ENCODE results near the gene CPNE9. TPM values are rescaled to one million over a fixed set of nuclear protein-coding genes. Genes with fewer than 3 reads are reported as not detected.

Gene CPNE9
- total RNA-seq, 2 experiments from 2014 or later = not detected

DNA sequence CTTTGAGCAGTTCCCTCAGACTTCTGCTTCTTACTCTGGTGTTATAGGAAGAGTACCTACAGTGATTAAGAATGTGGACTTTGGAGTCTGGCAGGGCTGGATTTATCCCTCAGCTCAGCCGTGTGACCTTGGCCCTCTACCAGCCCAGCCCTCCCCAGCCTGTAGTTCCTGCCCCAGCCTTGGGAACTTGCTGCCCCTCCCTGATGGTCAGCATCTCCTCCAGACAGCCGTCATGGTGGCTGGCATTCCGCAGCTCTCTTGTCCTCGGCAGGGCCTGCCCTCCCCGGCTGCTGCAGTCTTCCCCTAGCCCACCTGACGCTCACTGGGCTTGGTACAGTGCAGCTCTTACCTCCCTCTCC lies 21.9 kb upstream of the CPNE9 start:
- no peak overlapping the region for H3K4me3 Mint-ChIP-seq
- intact Hi-C loops (cut with micrococcal nuclease) = no loop called here
- no peaks in the 10 kb centered on the region for H3K27me3 Mint-ChIP-seq
- H3K36me3 Mint-ChIP-seq (ENCODE audit: low read depth) = peaks cover 44% of the 10 kb centered on the region
- H3K9me3 Mint-ChIP-seq = no peaks in the 10 kb centered on the region
- DNase-seq (no peak), ATAC-seq (no peak)
- H3K27ac Mint-ChIP-seq = no peak overlapping the region
- ChIA-PET POLR2A (no interaction called here), CTCF (no interaction called here)
- TF ChIP-seq, protein P1, sequence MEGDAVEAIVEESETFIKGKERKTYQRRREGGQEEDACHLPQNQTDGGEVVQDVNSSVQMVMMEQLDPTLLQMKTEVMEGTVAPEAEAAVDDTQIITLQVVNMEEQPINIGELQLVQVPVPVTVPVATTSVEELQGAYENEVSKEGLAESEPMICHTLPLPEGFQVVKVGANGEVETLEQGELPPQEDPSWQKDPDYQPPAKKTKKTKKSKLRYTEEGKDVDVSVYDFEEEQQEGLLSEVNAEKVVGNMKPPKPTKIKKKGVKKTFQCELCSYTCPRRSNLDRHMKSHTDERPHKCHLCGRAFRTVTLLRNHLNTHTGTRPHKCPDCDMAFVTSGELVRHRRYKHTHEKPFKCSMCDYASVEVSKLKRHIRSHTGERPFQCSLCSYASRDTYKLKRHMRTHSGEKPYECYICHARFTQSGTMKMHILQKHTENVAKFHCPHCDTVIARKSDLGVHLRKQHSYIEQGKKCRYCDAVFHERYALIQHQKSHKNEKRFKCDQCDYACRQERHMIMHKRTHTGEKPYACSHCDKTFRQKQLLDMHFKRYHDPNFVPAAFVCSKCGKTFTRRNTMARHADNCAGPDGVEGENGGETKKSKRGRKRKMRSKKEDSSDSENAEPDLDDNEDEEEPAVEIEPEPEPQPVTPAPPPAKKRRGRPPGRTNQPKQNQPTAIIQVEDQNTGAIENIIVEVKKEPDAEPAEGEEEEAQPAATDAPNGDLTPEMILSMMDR (IDR thresholded peaks at IDR 0.05) = no peak
- no peaks in the 10 kb centered on the region for H3K4me1 Mint-ChIP-seq (ENCODE audit: low read depth)

DNA sequence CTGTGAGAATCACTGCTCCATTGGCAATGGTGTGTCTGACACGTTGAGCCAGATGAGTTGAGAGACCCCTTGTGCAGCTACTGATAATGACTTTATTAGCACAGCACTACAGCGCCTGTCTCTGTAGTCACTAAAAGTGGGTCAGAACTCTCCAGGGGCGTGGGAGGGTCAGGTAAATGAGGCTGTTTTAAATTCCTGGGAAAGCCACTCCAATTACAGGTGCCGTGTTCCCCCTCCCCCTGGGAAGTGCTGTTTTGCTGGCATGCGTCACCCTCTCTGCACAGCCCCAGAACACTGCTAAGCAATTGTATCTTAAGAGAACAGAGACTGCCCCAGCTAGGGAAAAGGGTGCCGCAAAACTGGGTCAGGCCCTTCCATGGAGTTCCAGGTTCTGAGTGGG lies 21.5 kb upstream of the CPNE9 start:
- Mint-ChIP-seq H3K4me3 (no peak overlapping the region), H3K27ac (no peak overlapping the region), H3K27me3 (no peaks in the 10 kb centered on the region), H3K4me1 (ENCODE audit: low read depth) (no peaks in the 10 kb centered on the region), H3K36me3 (ENCODE audit: low read depth) (peaks cover 44% of the 10 kb centered on the region), H3K9me3 (no peaks in the 10 kb centered on the region)
- ATAC-seq = no peak
- POLR2A ChIA-PET = no interaction called here
- intact Hi-C loops (cut with micrococcal nuclease) = no loop called here
- CTCF ChIA-PET = no interaction called here
- TF ChIP-seq, protein P1 (IDR thresholded peaks at IDR 0.05) = no peak
- no peak for DNase-seq

DNA sequence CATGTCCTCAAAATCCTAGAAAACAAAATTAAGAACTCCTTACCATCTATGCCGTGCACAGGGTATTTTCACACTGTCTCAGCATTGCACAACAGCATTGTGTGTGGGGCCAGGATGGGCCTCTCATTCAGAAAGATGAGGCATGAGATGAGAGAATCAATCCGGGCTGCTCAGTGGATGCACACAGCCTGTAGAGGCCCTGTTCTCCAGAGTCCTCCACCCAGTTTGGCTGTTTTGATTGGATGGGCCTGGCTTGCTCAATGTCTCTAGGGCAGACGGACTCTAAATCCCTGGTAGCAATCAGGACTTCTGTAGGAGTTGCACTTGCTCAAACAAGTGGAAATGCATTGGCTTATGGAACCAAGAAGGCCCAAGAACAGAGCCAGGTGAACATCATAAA lies 20.2 kb upstream of the CPNE9 start:
- Mint-ChIP-seq H3K4me3 (no peak overlapping the region), H3K27me3 (no peaks in the 10 kb centered on the region), H3K9me3 (no peaks in the 10 kb centered on the region), H3K4me1 (ENCODE audit: low read depth) (no peaks in the 10 kb centered on the region), H3K36me3 (ENCODE audit: low read depth) (peaks cover 40% of the 10 kb centered on the region), H3K27ac (no peak overlapping the region)
- CTCF ChIA-PET = no interaction called here
- TF ChIP-seq, protein P1 (IDR thresholded peaks at IDR 0.05) = no peak
- ATAC-seq (no peak), DNase-seq (no peak)
- POLR2A ChIA-PET = no interaction called here
- intact Hi-C loops (cut with micrococcal nuclease) = no loop called here

DNA sequence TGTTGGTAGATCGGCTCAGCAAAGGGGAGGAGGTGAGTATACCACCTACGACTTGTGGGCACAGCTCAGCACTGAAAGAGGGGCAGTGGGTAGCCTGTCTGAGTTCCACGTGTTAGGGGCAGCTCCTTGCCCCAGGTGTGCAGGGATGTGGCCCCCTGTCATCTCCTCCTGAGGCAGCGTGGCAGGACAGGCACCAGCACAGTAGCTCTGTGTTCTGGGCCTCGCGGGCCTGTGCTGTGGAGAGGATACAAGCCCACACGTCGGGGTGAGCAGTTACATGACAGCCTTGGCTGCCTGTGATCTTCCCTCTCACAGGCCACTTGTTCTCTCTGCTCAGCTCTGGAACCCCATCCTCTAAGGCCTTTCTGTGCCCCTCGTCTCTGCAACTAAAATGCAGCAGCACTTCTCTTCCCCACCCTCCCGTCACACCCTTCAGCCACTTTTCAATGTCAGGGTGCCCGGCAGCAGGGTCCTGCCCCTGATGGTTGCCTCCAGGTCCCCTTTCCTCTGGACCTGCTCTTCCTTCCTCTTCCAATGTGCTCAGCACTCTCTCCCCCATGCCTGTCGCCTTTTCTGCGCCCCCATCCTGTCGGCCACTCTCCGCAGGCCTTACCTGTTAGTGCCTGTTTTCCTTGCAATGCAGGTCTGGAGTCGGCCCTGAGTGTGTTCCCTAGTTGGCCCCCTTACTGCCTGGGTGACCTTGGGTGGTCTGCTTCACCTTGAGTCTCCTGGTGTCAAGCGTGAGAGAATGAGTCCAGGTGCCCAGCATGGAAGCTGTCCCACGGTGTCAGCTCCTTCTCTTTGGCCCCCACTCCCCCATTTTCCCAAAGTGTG lies 18.2 kb upstream of the CPNE9 start:
- POLR2A ChIA-PET = no interaction called here

DNA sequence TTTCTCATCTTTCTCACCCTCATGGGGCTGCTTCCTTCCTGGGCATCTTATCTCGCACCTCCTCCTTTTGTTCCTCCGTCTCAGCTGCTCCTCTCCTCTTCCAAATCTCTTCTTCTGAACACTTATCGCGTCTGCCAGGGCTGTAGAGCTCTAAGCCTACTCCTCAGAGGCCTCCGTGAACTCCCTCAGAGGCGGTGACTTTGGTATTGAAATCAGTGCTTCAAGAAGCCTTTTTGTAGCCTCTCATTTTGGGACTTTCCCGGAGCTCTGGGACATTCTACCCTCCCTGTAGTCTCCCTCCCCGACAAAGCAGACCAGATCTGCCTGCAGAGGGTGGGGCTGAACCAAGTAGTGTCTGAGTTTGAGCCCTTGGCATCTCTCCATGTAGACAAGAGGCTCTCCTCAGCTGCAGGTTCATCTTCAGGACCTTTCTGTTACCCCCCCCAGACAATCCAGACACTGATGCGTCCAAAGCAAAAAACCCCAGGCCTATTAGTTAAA lies 17.5 kb upstream of the CPNE9 start:
- peaks cover 36% of the 10 kb centered on the region for H3K36me3 Mint-ChIP-seq (ENCODE audit: low read depth)

More for the DNA sequence above, 18.2 kb upstream of the CPNE9 start:
- CTCF ChIA-PET = no interaction called here
- intact Hi-C loops (cut with micrococcal nuclease) = no loop called here
- no peak overlapping the region for H3K27ac Mint-ChIP-seq
- no peaks in the 10 kb centered on the region for H3K27me3 Mint-ChIP-seq
- H3K36me3 Mint-ChIP-seq (ENCODE audit: low read depth) = peaks cover 39% of the 10 kb centered on the region
- H3K4me1 Mint-ChIP-seq (ENCODE audit: low read depth) = no peaks in the 10 kb centered on the region
- DNase-seq (no peak), ATAC-seq (no peak)
- TF ChIP-seq, protein P1 (IDR thresholded peaks at IDR 0.05) = no peak
- H3K9me3 Mint-ChIP-seq = no peaks in the 10 kb centered on the region
- H3K4me3 Mint-ChIP-seq = no peak overlapping the region

More for the DNA sequence above, 17.5 kb upstream of the CPNE9 start:
- Mint-ChIP-seq H3K27ac (no peak overlapping the region), H3K27me3 (no peaks in the 10 kb centered on the region), H3K9me3 (no peaks in the 10 kb centered on the region), H3K4me3 (no peak overlapping the region), H3K4me1 (ENCODE audit: low read depth) (no peaks in the 10 kb centered on the region)
- ATAC-seq = no peak
- intact Hi-C loops (cut with micrococcal nuclease) = no loop called here
- POLR2A ChIA-PET = no interaction called here
- no peak for DNase-seq
- CTCF ChIA-PET = no interaction called here
- TF ChIP-seq, protein P1 (IDR thresholded peaks at IDR 0.05) = no peak

Data from activated CD8-positive, alpha-beta T cell treated with anti-CD3 and anti-CD28 coated beads for 36 hours (primary cell).